Measurements from ENCODE around the gene SMIM13. TPM values are rescaled to one million over a fixed set of nuclear protein-coding genes. Genes with fewer than 3 reads are reported as not detected.
"Not testable (repeated sequence)": the region's sequence is repeated elsewhere in the genome, so short reads cannot be mapped to it uniquely, and the experiment has no call there.

The SMIM13 gene
- total RNA-seq, 1 donor from 2014 or later = 12.6 TPM

DNA sequence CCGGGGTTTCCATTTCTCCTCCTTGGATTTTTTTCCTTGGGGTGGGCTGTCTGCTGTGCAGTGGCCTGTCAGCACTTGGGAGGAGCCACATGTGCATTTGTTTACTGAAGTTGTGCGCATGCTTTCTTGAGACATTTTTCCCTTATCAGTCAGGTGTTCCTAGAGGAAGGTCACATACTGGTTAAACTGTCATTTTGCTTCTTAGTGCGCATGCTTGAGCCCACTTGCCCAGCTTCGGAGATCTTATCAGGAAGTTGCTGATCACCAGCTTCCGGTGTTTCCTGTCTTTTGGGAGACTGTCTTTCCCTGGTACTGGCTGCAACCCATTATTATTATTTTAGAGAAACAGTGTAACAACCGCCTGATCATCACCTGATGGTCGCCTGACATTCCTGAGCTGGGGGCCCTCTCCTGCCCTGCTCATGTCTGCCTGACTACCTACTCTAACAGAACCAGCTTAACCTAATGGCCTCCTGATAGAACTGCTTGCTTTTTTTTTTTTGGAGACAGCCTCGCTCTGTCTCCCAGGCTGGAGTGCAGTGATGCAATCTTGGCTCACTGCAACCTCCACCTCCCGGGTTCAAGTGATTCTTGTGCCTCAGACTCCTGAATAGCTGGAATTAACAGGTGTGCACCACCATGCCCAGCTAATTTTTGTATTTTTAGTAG, 18.3 kb downstream of the SMIM13 start:
- intact Hi-C loops (cut with DNase I) = no loop called here
- DNase-seq (ENCODE audit: low spot score) = no peak

GRCh38 chr6:11113038-11113437, 19.4 kb downstream of the SMIM13 start:
- intact Hi-C loops (cut with DNase I) = no loop called here
- DNase-seq (ENCODE audit: low spot score) = no peak

GRCh38 chr6:11115808-11116536, 22.3 kb downstream of the SMIM13 start:
- DNase-seq (ENCODE audit: low spot score); intact Hi-C loops (cut with DNase I): not testable (repeated sequence)

GRCh38 chr6:11120271-11121005, 26.8 kb downstream of the SMIM13 start:
- intact Hi-C loops (cut with DNase I) = no loop called here
- DNase-seq (ENCODE audit: low spot score) = no peak

GRCh38 chr6:11121851-11122250, 28.2 kb downstream of the SMIM13 start:
- intact Hi-C loops (cut with DNase I) = no loop called here
- no peak for DNase-seq (ENCODE audit: low spot score)

GRCh38 chr6:11122380-11122779, 28.7 kb downstream of the SMIM13 start:
- intact Hi-C loops (cut with DNase I) = no loop called here
- DNase-seq (ENCODE audit: low spot score) = no peak

DNA sequence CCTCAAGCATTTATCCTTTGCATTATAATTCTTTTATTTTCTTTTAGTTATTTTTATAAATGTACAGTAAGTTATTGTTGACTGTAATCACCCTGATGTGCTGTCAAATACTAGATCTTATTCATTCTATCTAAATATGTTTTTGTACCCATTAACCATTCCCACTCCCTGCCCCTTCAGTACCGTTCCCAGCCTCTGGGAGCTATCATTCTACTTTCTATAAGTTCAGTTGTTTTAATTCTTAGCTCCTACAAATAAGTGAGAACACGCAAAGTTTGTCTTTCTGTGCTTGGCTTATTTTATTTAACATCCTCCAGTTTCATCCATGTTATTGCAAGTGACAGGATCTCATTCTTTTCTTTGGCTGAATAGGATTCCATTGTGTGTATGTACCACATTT, 30.3 kb downstream of the SMIM13 start:
- no peak for DNase-seq (ENCODE audit: low spot score)
- intact Hi-C loops (cut with DNase I) = no loop called here

DNA sequence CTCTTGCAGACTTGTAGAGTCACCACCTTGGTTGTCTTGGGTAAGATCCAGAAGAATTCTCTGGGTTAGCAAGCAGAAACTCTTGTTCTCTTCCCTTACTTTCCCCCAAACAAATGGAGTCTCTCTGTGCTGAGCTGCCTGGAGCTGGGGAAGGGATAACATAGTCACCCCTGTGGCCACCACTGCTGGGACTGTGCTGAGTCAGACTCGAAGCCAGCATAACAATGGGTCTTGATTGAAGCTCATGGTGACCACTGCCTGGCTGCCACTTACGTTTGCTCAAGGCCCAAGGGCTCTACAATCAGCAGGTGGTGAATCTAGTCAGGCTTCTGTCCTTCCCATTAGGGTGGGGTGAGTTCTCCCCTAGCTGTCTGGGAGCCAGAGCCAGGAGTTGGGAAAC, 33.2 kb downstream of the SMIM13 start:
- intact Hi-C loops (cut with DNase I) = no loop called here
- DNase-seq (ENCODE audit: low spot score) = no peak

DNA sequence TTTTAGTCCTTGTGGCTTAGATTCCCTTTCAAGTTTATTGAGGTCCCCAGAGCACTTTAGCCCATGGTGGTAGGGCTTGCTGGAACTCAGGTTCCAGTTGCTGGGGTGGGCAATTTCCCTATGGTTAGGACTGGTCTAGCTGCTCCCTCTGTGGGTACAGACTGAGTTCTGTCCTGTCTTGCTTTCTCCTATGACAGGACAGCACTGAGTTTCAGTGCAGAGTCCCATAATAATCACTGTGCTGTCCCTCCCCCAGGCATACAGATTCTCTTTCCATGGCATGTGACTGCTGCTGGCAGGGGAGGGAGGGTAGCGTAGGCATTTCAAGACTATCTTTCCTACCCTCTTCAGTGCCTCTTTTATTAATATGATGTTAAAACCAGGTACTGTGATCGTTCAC, 35.0 kb downstream of the SMIM13 start:
- no peak for DNase-seq (ENCODE audit: low spot score)
- intact Hi-C loops (cut with DNase I) = no loop called here

DNA sequence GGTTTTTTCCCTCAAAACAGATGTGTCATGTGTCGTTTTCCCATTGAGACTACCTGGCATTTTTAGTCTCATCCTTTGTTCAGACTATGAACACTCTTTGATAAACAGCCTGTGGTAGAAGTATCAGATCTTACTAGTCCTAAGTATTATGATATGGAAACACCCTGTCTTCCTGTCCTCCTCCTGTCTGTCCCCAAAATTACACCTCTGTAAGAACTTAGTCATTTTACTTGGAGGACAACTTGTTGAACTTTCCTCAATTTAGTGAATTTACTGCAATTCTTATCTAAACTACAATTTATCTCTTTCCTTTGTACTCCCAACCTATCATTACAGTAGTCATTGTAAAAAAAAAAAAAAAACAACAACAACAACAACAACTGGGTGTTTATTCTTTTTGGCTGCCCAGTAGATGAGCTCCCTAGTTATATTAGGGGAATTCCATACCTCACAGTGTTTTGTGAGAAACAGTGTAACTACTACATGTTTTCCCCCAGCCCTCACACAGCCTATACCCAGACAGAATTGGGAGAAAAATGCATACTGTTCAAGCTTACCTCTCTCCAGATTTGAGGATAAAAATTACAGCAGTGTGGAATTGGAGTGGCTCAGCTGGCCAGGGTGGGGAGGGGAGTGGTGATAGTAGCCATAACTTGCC, 36.4 kb downstream of the SMIM13 start:
- intact Hi-C loops (cut with DNase I) = no loop called here
- no peak for DNase-seq (ENCODE audit: low spot score)

GRCh38 chr6:11130605-11131004, 37.0 kb downstream of the SMIM13 start:
- intact Hi-C loops (cut with DNase I) = no loop called here
- DNase-seq (ENCODE audit: low spot score) = no peak

DNA sequence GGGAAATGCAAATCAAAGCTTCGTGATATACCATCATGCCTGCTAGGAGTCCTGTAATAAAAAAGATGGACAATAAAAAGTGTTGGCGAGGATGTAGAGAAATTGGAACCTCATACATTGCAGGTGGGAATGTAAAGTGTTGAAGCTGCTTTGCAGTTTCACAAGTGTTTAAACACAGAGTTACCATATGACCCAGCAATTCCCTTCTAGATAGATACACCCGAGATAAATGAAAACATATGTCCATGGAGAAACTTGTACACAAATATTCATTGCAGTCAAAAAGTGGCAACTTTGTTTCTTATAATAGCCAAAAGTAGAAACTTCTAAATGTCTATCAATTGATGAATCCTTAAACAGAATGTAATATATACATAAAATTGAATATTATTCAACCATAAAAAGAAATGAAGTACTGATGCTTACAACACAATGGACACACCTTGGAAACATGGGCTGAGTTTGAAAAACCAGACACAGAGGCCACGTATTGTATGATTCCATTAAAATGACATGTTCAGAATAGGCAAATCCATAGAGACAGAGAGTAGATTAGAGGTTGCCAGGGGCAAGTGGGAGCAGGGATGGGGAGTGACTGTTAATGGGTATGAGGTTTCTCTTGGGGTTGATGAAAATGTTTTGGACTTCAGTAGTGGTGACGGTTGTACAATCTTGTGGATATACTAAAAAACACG, 38.7 kb downstream of the SMIM13 start:
- intact Hi-C loops (cut with DNase I) = no loop called here
- no peak for DNase-seq (ENCODE audit: low spot score)

DNA sequence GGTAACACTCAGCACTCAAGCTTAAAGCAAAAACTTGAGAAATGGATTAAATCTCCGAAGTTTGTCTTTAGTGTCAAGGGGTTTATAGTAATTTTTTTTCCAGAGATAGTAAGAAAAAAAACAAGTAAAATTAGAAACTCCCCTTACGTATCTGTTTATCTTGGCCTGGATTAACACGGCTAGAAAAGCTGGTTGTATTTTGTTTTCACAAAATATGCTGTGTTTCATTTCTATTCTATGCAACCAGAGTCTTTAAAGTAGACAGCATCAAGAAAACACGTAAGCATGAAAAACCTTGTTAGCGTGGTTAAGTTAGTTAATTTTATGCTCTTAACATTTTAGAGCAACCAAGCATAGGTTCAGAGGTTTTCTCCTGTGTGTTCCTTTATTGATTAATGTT, 39.6 kb downstream of the SMIM13 start:
- no peak for DNase-seq (ENCODE audit: low spot score)
- intact Hi-C loops (cut with DNase I) = no loop called here

DNA sequence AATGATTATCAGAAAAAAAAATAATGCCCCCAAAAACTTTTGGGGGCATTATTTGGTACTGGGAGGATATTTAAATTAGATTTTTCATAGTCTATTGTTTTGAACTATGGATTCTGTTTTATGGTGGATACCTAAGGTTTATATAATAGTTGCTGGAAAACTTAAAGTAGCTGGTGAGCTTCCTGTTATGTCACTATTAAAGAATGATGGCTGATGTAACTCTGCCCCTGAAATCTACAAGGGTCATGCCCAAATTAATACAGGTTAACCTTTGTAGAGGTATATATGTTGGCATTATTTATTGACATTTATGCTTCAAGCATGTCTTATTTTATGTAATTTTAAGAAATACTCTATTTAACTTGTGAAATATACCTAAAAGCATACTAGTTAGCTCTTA, 43.2 kb downstream of the SMIM13 start:
- intact Hi-C loops (cut with DNase I) = no loop called here

GRCh38 chr6:11139051-11139960, 45.7 kb downstream of the SMIM13 start:
- DNase-seq (ENCODE audit: low spot score) = no peak
- intact Hi-C loops (cut with DNase I) = no loop called here

More for the DNA sequence above, 43.2 kb downstream of the SMIM13 start:
- DNase-seq (ENCODE audit: low spot score) = no peak

DNA sequence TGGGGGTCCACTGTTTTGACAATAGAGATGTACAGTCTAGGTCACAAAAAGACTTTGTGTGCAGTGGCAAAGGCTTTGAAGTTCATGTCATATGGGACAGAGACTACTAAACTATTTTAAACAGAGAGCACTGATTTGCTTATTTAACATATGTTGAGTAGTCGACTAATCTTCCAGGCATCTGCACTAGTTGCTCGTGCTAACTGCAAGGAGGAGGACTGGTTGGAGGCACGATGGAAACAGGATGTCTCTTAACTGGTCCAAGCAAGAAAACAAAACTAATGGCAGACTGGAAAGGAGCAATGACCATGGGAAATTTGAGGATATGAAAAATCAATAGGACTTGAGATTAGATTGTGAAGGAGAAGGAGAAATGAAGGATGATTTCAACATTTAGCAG, 46.4 kb downstream of the SMIM13 start:
- no peak for DNase-seq (ENCODE audit: low spot score)
- intact Hi-C loops (cut with DNase I) = no loop called here

DNA sequence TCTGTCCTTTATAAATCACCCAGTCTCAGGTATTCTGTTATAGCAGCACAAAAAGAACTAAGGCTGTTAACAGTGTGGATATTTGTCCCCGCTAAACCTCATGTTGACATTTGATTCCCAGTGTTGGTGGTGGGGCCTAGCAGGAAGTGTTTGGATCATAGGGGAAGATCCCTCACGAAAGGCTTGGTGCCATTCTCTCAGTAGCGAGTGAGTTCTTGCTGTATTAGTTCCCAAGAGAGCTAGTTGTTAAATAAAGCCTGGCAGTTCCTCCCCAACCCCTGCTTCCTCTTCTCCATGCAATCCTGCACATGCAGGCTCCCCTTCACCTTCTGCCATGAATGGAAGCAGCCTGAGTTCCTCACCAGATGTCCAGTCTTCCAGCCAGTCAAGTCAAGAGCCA, 47.7 kb downstream of the SMIM13 start:
- no peak for DNase-seq (ENCODE audit: low spot score)
- intact Hi-C loops (cut with DNase I) = no loop called here

DNA sequence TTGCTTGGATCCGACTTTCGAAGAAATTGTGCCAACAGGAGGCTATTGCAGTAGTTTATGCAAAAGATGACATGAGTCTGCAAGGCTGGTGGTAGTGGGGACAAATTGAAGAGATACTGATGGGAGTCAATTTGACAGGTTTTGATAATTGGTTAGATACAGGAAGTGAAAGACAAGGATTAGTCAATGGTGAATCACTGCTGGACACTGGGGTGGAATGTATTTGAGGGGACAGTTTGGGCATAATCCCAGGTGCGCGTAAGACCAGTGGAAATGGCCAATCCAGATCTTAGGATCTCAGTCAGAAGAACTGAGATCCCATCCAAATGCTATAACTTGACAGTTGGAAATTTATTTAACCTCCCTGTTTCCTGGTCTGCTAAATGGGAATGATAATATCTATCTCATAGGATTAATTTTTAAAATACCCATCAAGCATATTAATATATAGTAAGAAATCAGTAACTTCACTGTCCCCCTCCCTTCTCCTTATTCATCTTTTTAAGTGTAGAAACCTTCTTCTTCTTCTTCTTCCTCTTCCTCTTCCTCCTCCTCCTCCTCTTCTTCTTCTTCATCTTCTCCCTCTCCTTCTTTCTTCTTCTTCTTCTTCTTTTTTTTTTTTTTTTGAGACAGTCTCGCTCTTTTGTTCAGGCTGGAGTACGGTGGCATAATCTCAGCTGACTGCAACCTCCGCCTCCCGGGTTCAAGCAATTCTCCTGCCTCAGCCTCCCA, 48.8 kb downstream of the SMIM13 start:
- no peak for DNase-seq (ENCODE audit: low spot score)
- intact Hi-C loops (cut with DNase I) = no loop called here

Data from cardiac septum (tissue), 1 donor.